ENCODE measurements around the gene COQ10B.

- TF ChIP-seq EZH2phosphoT487 (IDR thresholded peaks at IDR 0.05; ENCODE audit: low read depth): no peak
- no peak for TF ChIP-seq CTCF (IDR thresholded peaks at IDR 0.05; ENCODE audit: low read depth, low read length)
Measured at GRCh38 chr2:197499594-197500502, 46.5 kb downstream of the COQ10B start, which contains the start of the genes HSPD1 and HSPE1.
